K562 (cell line): Measurements from ENCODE around the gene LECT2. TPM values are rescaled to one million over a fixed set of nuclear protein-coding genes. Genes with fewer than 3 reads are reported as not detected.

Experiments
- ATF3 ChIP-seq, 2 experiments: fragments of 450-650 bp in 1 of 2; sonication (generic) in 1 of 2; formaldehyde crosslinking in 1 of 2; IDR thresholded peaks in 1 of 2; conservative IDR thresholded peaks in 1 of 2; 2 replicates each; pipeline versions ENCODE4 v1.6.1 to v1.8.1; 2016 to 2023; ENCODE audit warnings: mild to moderate bottlenecking in 2 of 2, moderate library complexity in 2 of 2, inconsistent platforms in 1 of 2, missing genetic modification reagents in 1 of 2
- CEBPG ChIP-seq, 3 experiments: fragments of 200-800 bp in 1 of 3; sonication (Bioruptor generic) in 1 of 3; sonication (generic) in 1 of 3; formaldehyde crosslinking in 1 of 3; IDR thresholded peaks in 2 of 3; conservative IDR thresholded peaks in 1 of 3; 2 replicates each; pipeline versions ENCODE4 v1.6.1 to v1.8.0; 2016 to 2022; ENCODE audit warnings: missing compliant biosample characterization in 2 of 3, missing genetic modification characterization in 2 of 3, mild to moderate bottlenecking in 1 of 3, missing genetic modification reagents in 1 of 3
- CTCF ChIP-seq, 3 experiments: IDR thresholded peaks in 2 of 3; conservative IDR thresholded peaks in 1 of 3; 2 replicates each; pipeline ENCODE4 v1.5.1; 2011 to 2012; ENCODE audit warnings: low read length in 3 of 3, mild to moderate bottlenecking in 3 of 3, control low read depth in 2 of 3, improper control_type of control experiment in 1 of 3, inconsistent platforms in 1 of 3, low read depth in 1 of 3, mixed read lengths in 1 of 3, moderate library complexity in 1 of 3; ENCODE audit not compliant: insufficient read depth in 2 of 3
- NRF1 ChIP-seq, 2 experiments: fragments of 450-650 bp; IDR thresholded peaks in 1 of 2; conservative IDR thresholded peaks in 1 of 2; 2 replicates each; pipeline ENCODE4 v1.6.1; 2014; ENCODE audit warnings: mild to moderate bottlenecking in 2 of 2
- REST ChIP-seq, 2 experiments: fragments of 450-650 bp; formaldehyde crosslinking in 1 of 2; IDR thresholded peaks; 2 replicates each; pipeline versions ENCODE4 v1.4.0 to v1.6.1; 2014 to 2020; ENCODE audit warnings: mild to moderate bottlenecking in 2 of 2, borderline replicate concordance in 1 of 2, low read depth in 1 of 2
- SAFB ChIP-seq: fragments of 200-400 bp; formaldehyde crosslinking; IDR thresholded peaks from 2 replicates; pipeline ENCODE4 v1.6.1; 2017; ENCODE audit warnings: low read depth, low read length, borderline replicate concordance
- SMC3 ChIP-seq: conservative IDR thresholded peaks from 2 replicates; pipeline ENCODE4 v1.6.1; 2011; ENCODE audit warnings: low read depth, low read length, improper control_type of control experiment; ENCODE audit not compliant: insufficient read depth
- XRCC5 ChIP-seq: fragments of 200-400 bp; formaldehyde crosslinking; IDR thresholded peaks from 2 replicates; pipeline ENCODE4 v1.6.1; 2017; ENCODE audit warnings: low read depth, mild to moderate bottlenecking, low read length
- YY1 ChIP-seq, 3 experiments: IDR thresholded peaks; 2 replicates each; pipeline ENCODE4 v1.6.1; 2011; ENCODE audit warnings: low read length in 2 of 3, mild to moderate bottlenecking in 2 of 3, moderate library complexity in 2 of 3, borderline replicate concordance in 1 of 3, control low read depth in 1 of 3, low read depth in 1 of 3; ENCODE audit not compliant: insufficient read depth in 3 of 3, insufficient replicate concordance in 2 of 3, control insufficient read depth in 1 of 3, insufficient read length in 1 of 3; ENCODE audit errors: extremely low read depth in 1 of 3
- ZFP36 ChIP-seq: fragments of 150-350 bp; IDR thresholded peaks from 2 replicates; pipeline ENCODE4 v1.6.1; 2018; ENCODE audit warnings: low read length, low read depth; ENCODE audit not compliant: partially characterized antibody
- ZNF277 ChIP-seq: fragments of 250-450 bp; sonication (Bioruptor Pico); IDR thresholded peaks from 2 replicates; pipeline ENCODE4 v1.8.0; 2022; ENCODE audit warnings: inconsistent platforms, mild to moderate bottlenecking, moderate library complexity, borderline replicate concordance
- polyA plus RNA-seq, 8 experiments: library from polyadenylated mRNA; depleted of rRNA in 4 of 8; stranded (reverse) in 5 of 8; unstranded in 3 of 8; fragments of >200 nt; fragmentation: Nextera tagmentation in 2 of 8; fragmentation: Illumina TruSeq in 1 of 8; extraction: Ambion mirVana in 2 of 8; extraction: Trizol in 1 of 8; gene quantifications; 2 replicates each; pipeline versions ENCODE4 v1.2.1 to v1.2.3, GENCODE V29; 2011 to 2014; ENCODE audit warnings: inconsistent platforms in 1 of 8, missing spikeins in 1 of 8
- total RNA-seq, 7 experiments: library from RNA; depleted of rRNA in 6 of 7; stranded (reverse); fragments of >200 nt in 6 of 7; fragmentation: Illumina TruSeq in 2 of 7; extraction: Trizol in 2 of 7; gene quantifications; 2 replicates each; pipeline versions ENCODE4 v1.2.1 to v1.2.3, GENCODE V29; 2011 to 2021; ENCODE audit warnings: low replicate concordance in 1 of 7

The LECT2 gene
- total and polyA plus RNA-seq, 9 of the 15 experiments (the other 6 are each of a cell fraction or from before 2014, with no cell fraction given) = not detected

- TF ChIP-seq ZNF277 (no peak), NRF1 (conservative IDR thresholded peaks at IDR 0.05 in 1 of 2, IDR thresholded peaks at IDR 0.05 in 1 of 2) (peak; percentile 35 to 39; a peak in 3 of 4 replicates), SMC3 (peak; percentile 78), SAFB (no peak), CTCF (IDR thresholded peaks at IDR 0.05 in 2 of 3, conservative IDR thresholded peaks at IDR 0.05 in 1 of 3; ENCODE audit: insufficient read depth in 2 of 3, low read depth in 1 of 3, low read length in 3 of 3) (peak; percentile 84 to 95 (median 90)), CEBPG (CRISPR knock-in tag; IDR thresholded peaks at IDR 0.05) (peak; percentile 88), CEBPG (tag; conservative IDR thresholded peaks at IDR 0.05 in 1 of 2, IDR thresholded peaks at IDR 0.05 in 1 of 2) (peak; percentile 80 to 83), REST (IDR thresholded peaks at IDR 0.05; ENCODE audit: borderline replicate concordance) (peak; percentile 62; the same call in 1 of the 2 replicates), REST (CRISPR knock-in tag; IDR thresholded peaks at IDR 0.05; ENCODE audit: low read depth) (no peak), YY1 (IDR thresholded peaks at IDR 0.05; ENCODE audit: borderline replicate concordance in 1 of 3, control insufficient read depth in 1 of 3, extremely low read depth in 1 of 3, insufficient read depth in 3 of 3, insufficient read length in 1 of 3, insufficient replicate concordance in 2 of 3, low read depth in 1 of 3, low read length in 2 of 3) (peak in 1 of 3 experiments; percentile 13), XRCC5 (0 out of 2 replicates have a peak, but pooled peaks have one; percentile 67), ZFP36 (peak; percentile 29), ATF3 (IDR thresholded peaks at IDR 0.05) (peak; percentile 90), ATF3 (CRISPR knock-in tag; conservative IDR thresholded peaks at IDR 0.05) (no peak)
Measured at GRCh38 chr5:135977375-135977928, 22.7 kb upstream of the LECT2 start (continued).
